Mesenchymal stem cell (in vitro differentiated cells and primary cell): ENCODE results near the gene IRF4.

ENCODE experiments used
- DNase-seq: peaks from one replicate; pipeline ENCODE4 v3.0.0-alpha.2; 2013
- H2AFZ ChIP-seq: one replicate; pipeline ENCODE4 v1.6.1; 2013; ENCODE audit warnings: low read depth, mild to moderate bottlenecking, control low read depth, inconsistent platforms, low read length, moderate library complexity
- H2AK5ac ChIP-seq: 2 replicates; pipeline ENCODE4 v1.6.1; 2013; ENCODE audit warnings: low read length, moderate library complexity, mild to moderate bottlenecking, inconsistent platforms; ENCODE audit not compliant: severe bottlenecking
- H2BK120ac ChIP-seq: one replicate; pipeline ENCODE4 v1.6.1; 2013; ENCODE audit warnings: low read depth, mild to moderate bottlenecking, inconsistent platforms, low read length, moderate library complexity
- H2BK12ac ChIP-seq, 2 experiments: one replicate each; pipeline ENCODE4 v1.6.1; 2013; ENCODE audit warnings: inconsistent platforms in 2 of 2, low read length in 2 of 2, mild to moderate bottlenecking in 2 of 2, moderate library complexity in 2 of 2, control low read depth in 1 of 2
- H2BK15ac ChIP-seq: one replicate; pipeline ENCODE4 v1.6.1; 2013; ENCODE audit warnings: mild to moderate bottlenecking, low read depth, inconsistent platforms; ENCODE audit not compliant: poor library complexity, severe bottlenecking
- H2BK5ac ChIP-seq: 2 replicates; pipeline ENCODE4 v1.6.1; 2013; ENCODE audit warnings: low read depth, mild to moderate bottlenecking, low read length, control low read depth, inconsistent platforms; ENCODE audit not compliant: poor library complexity, severe bottlenecking
- H3K14ac ChIP-seq, 2 experiments: one replicate each; pipeline ENCODE4 v1.6.1; 2013; ENCODE audit warnings: inconsistent platforms in 2 of 2, low read length in 2 of 2, control low read depth in 1 of 2, mild to moderate bottlenecking in 1 of 2, moderate library complexity in 1 of 2
- H3K18ac ChIP-seq, 2 experiments: one replicate each; pipeline ENCODE4 v1.6.1; 2013; ENCODE audit warnings: inconsistent platforms in 2 of 2, low read length in 2 of 2, control low read depth in 1 of 2, low read depth in 1 of 2, mild to moderate bottlenecking in 1 of 2
- H3K23ac ChIP-seq, 2 experiments: one replicate each; pipeline ENCODE4 v1.6.1; 2013; ENCODE audit warnings: inconsistent platforms in 2 of 2, low read length in 2 of 2, mild to moderate bottlenecking in 2 of 2, moderate library complexity in 2 of 2, control low read depth in 1 of 2
- H3K27ac ChIP-seq: 2 replicates; pipeline ENCODE4 v1.5.1; 2013; ENCODE audit warnings: mild to moderate bottlenecking, moderate library complexity, low read length, control low read depth, inconsistent platforms; ENCODE audit not compliant: poor library complexity, severe bottlenecking
- H3K27me3 ChIP-seq, 2 experiments: 2 replicates each; pipeline versions ENCODE4 v1.6.1 to v1.7.0; 2013; ENCODE audit warnings: low read length in 2 of 2, mild to moderate bottlenecking in 2 of 2, moderate library complexity in 2 of 2, control low read depth in 1 of 2, inconsistent platforms in 1 of 2; ENCODE audit not compliant: control insufficient read depth in 1 of 2, insufficient read depth in 1 of 2
- H3K36me3 ChIP-seq, 2 experiments: 2 replicates each; pipeline versions ENCODE4 v1.6.1 to v1.7.0; 2013; ENCODE audit warnings: low read length in 2 of 2, control low read depth in 1 of 2, inconsistent platforms in 1 of 2, low read depth in 1 of 2, mild to moderate bottlenecking in 1 of 2; ENCODE audit not compliant: insufficient read depth in 2 of 2, control insufficient read depth in 1 of 2
- H3K4ac ChIP-seq, 2 experiments: one replicate each; pipeline ENCODE4 v1.6.1; 2013; ENCODE audit warnings: inconsistent platforms in 2 of 2, low read length in 2 of 2, mild to moderate bottlenecking in 2 of 2, moderate library complexity in 2 of 2, control low read depth in 1 of 2, low read depth in 1 of 2
- H3K4me1 ChIP-seq: 2 replicates; pipeline ENCODE4 v1.6.1; 2013; ENCODE audit warnings: low read depth, low read length, control low read depth; ENCODE audit not compliant: control insufficient read depth, insufficient read depth
- H3K4me2 ChIP-seq: 2 replicates; pipeline ENCODE4 v1.6.1; 2013; ENCODE audit warnings: low read length, mild to moderate bottlenecking, inconsistent platforms; ENCODE audit not compliant: poor library complexity, severe bottlenecking
- H3K4me3 ChIP-seq, 2 experiments: 2 replicates each; pipeline versions ENCODE4 v1.5.1 to v1.7.0; 2013; ENCODE audit warnings: low read length in 2 of 2, mild to moderate bottlenecking in 2 of 2, control low read depth in 1 of 2, low read depth in 1 of 2; ENCODE audit not compliant: insufficient read depth in 1 of 2
- H3K79me1 ChIP-seq: replicated peaks from 2 replicates; pipeline ENCODE4 v1.6.1; 2013; ENCODE audit warnings: mild to moderate bottlenecking, control low read depth, low read length, inconsistent platforms; ENCODE audit not compliant: poor library complexity, severe bottlenecking
- H3K9ac ChIP-seq: 2 replicates; pipeline ENCODE4 v1.7.0; 2013; ENCODE audit warnings: mild to moderate bottlenecking, low read length, moderate library complexity
- H3K9me3 ChIP-seq: 2 replicates; pipeline ENCODE4 v1.7.0; 2013; ENCODE audit warnings: mild to moderate bottlenecking, low read length; ENCODE audit not compliant: control insufficient read depth
- H4K8ac ChIP-seq: one replicate; pipeline ENCODE4 v1.6.1; 2013; ENCODE audit warnings: inconsistent platforms, mild to moderate bottlenecking, low read length, moderate library complexity
- H4K91ac ChIP-seq: one replicate; pipeline ENCODE4 v1.6.1; 2013; ENCODE audit warnings: mild to moderate bottlenecking, low read length, inconsistent platforms
- WGBS: methylation state at CpG from one replicate; pipeline ENCODE4 v1.1.7; 2013; ENCODE audit warnings: mixed read lengths; 5-methylcytosine and 5-hydroxymethylcytosine counted together

The IRF4 gene

GRCh38 chr6:445571-446417 is 54.2 kb downstream of the IRF4 start:
- no peak overlapping the region for H3K27ac ChIP-seq
- H3K36me3 ChIP-seq: no peaks in the 10 kb centered on the region
- no peak overlapping the region for H3K18ac ChIP-seq
- H2BK5ac ChIP-seq: no peak overlapping the region
- H3K79me1 ChIP-seq: no peaks in the 10 kb centered on the region
- H2BK15ac ChIP-seq: no peak overlapping the region
- H3K9ac ChIP-seq: no peak overlapping the region
- H3K4me1 ChIP-seq: peaks cover 13% of the 10 kb centered on the region
- H3K9me3 ChIP-seq: no peaks in the 10 kb centered on the region
- peaks cover 5 to 14% of the 10 kb centered on the region in 2 experiments for H3K27me3 ChIP-seq
- H3K14ac ChIP-seq: no peak overlapping the region
- no peak overlapping the region for H3K4me2 ChIP-seq
- no peak overlapping the region for H3K23ac ChIP-seq
- H2AFZ ChIP-seq: no peak overlapping the region
- no peak overlapping the region for H3K4me3 ChIP-seq
- no peak overlapping the region for H4K91ac ChIP-seq
- no peak overlapping the region for H2BK12ac ChIP-seq
- H3K4ac ChIP-seq: no peak overlapping the region
- H2BK120ac ChIP-seq: no peak overlapping the region
- no peak for DNase-seq
- H4K8ac ChIP-seq: no peak overlapping the region
- no peak overlapping the region for H2AK5ac ChIP-seq
- 77% methylated on average over 11 of the region's 11 CpGs for WGBS

DNA sequence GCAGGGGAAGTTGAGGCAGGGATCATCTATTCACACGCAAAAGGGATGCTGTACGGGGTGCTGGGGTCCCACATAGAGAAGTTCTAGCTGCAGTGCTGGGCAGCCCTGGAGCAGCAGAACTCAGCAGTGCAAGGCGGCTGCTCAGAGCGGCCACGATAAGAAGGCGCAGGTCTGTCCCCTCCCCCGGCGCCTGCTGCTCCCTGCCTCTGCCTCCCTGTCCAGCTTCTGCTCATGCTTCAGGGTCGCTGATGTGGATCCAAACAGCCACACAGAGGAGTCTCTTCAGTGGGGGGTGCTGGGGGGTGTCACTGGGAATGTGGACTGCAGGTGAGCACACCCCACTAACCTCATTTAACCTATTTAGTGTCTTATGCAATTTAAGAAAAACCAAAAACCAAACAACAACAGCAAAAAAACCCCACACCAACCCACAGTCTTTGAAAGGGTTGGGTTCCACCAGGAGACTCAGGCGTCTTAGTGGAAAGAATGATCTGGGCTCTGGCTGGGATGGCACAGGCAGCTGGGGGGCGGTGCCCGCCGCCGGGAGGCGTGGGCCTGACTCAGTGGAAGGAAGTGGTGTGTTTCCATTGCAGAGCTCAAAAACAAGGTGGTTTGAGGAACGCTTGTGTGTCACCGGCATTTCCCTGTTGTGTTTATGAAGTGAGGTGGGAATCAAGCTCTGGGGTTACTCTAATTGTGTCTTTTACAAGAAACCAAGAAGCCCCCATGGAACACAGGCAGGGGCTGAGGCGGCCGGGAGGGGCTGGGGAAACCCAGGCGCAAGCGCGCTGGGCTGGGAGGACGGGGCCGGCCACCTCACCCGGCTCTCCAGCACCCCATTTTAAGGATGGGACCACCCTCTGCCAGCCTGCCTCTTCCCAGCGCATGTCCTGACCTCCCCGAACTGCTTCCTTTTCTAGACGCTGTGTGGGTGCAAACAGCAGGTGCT is 55.1 kb downstream of the IRF4 start:
- Histone ChIP-seq H2AK5ac (no peak overlapping the region), H3K27ac (no peak overlapping the region), H3K4me2 (no peak overlapping the region), H2BK5ac (no peak overlapping the region), H3K79me1 (no peaks in the 10 kb centered on the region), H3K9me3 (no peaks in the 10 kb centered on the region), H3K27me3 (peaks cover 0 to 6% of the 10 kb centered on the region in 2 experiments), H3K4me1 (peaks cover 13% of the 10 kb centered on the region), H3K4ac (no peak overlapping the region), H2BK120ac (no peak overlapping the region), H3K4me3 (no peak overlapping the region), H3K36me3 (no peaks in the 10 kb centered on the region), H3K23ac (no peak overlapping the region), H2BK15ac (no peak overlapping the region), H2AFZ (no peak overlapping the region), H3K14ac (no peak overlapping the region), H4K91ac (no peak overlapping the region), H3K9ac (no peak overlapping the region), H3K18ac (no peak overlapping the region), H4K8ac (no peak overlapping the region), H2BK12ac (no peak overlapping the region)
- DNase-seq: no peak
- WGBS: 91% methylated on average over 22 of the region's 28 CpGs

DNA sequence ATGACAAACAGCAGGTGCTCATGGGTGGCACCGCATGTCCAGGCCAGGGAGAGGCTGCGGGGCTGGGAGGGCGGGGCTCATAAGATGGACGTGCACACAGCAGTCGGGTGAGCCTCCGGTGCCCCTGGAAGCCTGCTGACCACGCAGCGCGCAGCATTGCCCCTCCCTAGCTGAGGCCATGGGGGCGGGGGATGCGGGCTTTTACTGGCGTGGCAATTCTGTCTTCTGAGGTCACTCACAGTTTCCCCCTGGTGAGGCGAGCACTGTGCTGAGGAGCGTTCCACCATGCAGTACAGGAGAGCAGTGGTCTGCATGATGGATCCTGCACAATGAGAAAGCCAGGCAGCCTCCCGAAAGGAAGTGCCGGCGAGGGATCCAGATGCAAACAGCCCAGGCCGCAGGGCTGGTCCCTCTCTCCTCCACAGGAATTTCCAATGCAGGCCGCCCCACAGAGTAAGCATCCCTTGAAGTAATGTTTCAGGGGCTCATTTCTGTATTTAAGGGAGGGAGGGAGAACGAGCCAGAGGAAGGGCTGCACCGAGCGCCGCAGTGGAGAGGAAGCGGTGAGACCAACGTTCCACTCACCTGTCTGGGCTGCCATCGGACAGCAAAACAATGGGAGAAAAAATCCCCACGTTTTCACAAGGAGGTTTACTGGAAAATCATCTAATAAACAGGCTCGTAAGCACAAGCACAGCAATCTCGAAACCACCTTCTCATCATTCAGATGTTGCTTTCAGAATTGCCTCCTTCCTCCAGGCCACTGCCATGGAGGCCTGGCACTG is 56.0 kb downstream of the IRF4 start:
- no peak overlapping the region for H3K18ac ChIP-seq
- no peak overlapping the region for H3K14ac ChIP-seq
- no peaks in the 10 kb centered on the region for H3K79me1 ChIP-seq
- no peak overlapping the region for H2BK15ac ChIP-seq
- H2AFZ ChIP-seq: no peak overlapping the region
- no peak for DNase-seq
- H3K4me2 ChIP-seq: no peak overlapping the region
- H3K23ac ChIP-seq: no peak overlapping the region
- H2BK5ac ChIP-seq: no peak overlapping the region
- no peaks in the 10 kb centered on the region for H3K36me3 ChIP-seq
- WGBS: 88% methylated on average over 29 of the region's 29 CpGs
- H3K9me3 ChIP-seq: no peaks in the 10 kb centered on the region
- peaks cover 4 to 6% of the 10 kb centered on the region in 2 experiments for H3K27me3 ChIP-seq
- H2AK5ac ChIP-seq: no peak overlapping the region
- no peak overlapping the region for H2BK12ac ChIP-seq
- no peak overlapping the region for H3K27ac ChIP-seq
- no peak overlapping the region for H3K4me3 ChIP-seq
- H3K4me1 ChIP-seq: peaks cover 13% of the 10 kb centered on the region
- H3K9ac ChIP-seq: no peak overlapping the region
- no peak overlapping the region for H4K91ac ChIP-seq
- H2BK120ac ChIP-seq: no peak overlapping the region
- no peak overlapping the region for H4K8ac ChIP-seq
- no peak overlapping the region for H3K4ac ChIP-seq
